KMS-11 (cell line): ENCODE results near the gene ZNF610.

Experiments
- H2AFZ ChIP-seq: fragments of 200-600 bp; sonication (generic); 2 replicates; pipeline ENCODE4 v1.6.1; 2016; ENCODE audit warnings: antibody characterized with exemption, mixed run types, low read depth
- H3K27ac ChIP-seq: fragments of 200-600 bp; sonication (generic); 2 replicates; pipeline ENCODE4 v1.6.1; 2016; ENCODE audit warnings: mild to moderate bottlenecking, mixed run types
- H3K27me3 ChIP-seq: fragments of 200-600 bp; sonication (generic); 2 replicates; pipeline ENCODE4 v1.6.1; 2017; ENCODE audit warnings: mild to moderate bottlenecking, low read depth, mixed run types, moderate library complexity; ENCODE audit not compliant: insufficient read depth
- H3K36me3 ChIP-seq: fragments of 200-600 bp; sonication (generic); 2 replicates; pipeline ENCODE4 v1.6.1; 2017; ENCODE audit warnings: mild to moderate bottlenecking, mixed run types; ENCODE audit not compliant: insufficient read depth
- H3K4me1 ChIP-seq: fragments of 200-600 bp; sonication (generic); 2 replicates; pipeline ENCODE4 v1.6.1; 2016; ENCODE audit warnings: mild to moderate bottlenecking, low read depth, mixed run types; ENCODE audit not compliant: poor library complexity, severe bottlenecking
- H3K4me2 ChIP-seq: fragments of 200-600 bp; sonication (generic); 2 replicates; pipeline ENCODE4 v1.7.0; 2016; ENCODE audit warnings: mild to moderate bottlenecking, mixed run types
- H3K4me3 ChIP-seq: fragments of 200-600 bp; sonication (generic); IDR thresholded peaks from 2 replicates; pipeline ENCODE4 v1.6.1; 2017; ENCODE audit warnings: low read depth, low read length, mixed read lengths; ENCODE audit not compliant: insufficient read depth
- H3K79me2 ChIP-seq: fragments of 200-600 bp; sonication (generic); 2 replicates; pipeline ENCODE4 v1.6.1; 2016; ENCODE audit warnings: low read depth, mixed run types; ENCODE audit not compliant: insufficient read depth
- H3K9ac ChIP-seq: fragments of 200-600 bp; sonication (generic); 2 replicates; pipeline ENCODE4 v1.6.1; 2016; ENCODE audit warnings: mild to moderate bottlenecking, mixed run types
- H4K20me1 ChIP-seq: fragments of 200-600 bp; sonication (generic); 2 replicates; pipeline ENCODE4 v1.6.1; 2016; ENCODE audit warnings: mild to moderate bottlenecking, mixed run types; ENCODE audit not compliant: insufficient read depth
- CTCF ChIP-seq: fragments of 200-600 bp; sonication (generic); conservative IDR thresholded peaks from 2 replicates; pipeline ENCODE4 v1.6.1; 2017; ENCODE audit warnings: low read depth, mild to moderate bottlenecking, antibody characterized with exemption, low read length, moderate library complexity, mixed read lengths

The ZNF610 gene

GRCh38 chr19:52345162-52345561 is 9.1 kb downstream of the ZNF610 start:
- Histone ChIP-seq H3K27me3 (no peaks in the 10 kb centered on the region), H3K4me1 (no peaks in the 10 kb centered on the region), H4K20me1 (no peaks in the 10 kb centered on the region), H3K9ac (no peak overlapping the region), H3K79me2 (no peaks in the 10 kb centered on the region), H3K4me3 (no peak overlapping the region), H2AFZ (no peak overlapping the region), H3K4me2 (no peak overlapping the region), H3K36me3 (no peaks in the 10 kb centered on the region), H3K27ac (no peak overlapping the region)
- TF ChIP-seq CTCF: no peak

- Histone ChIP-seq H2AFZ (no peak overlapping the region), H3K4me2 (no peak overlapping the region), H3K79me2 (no peaks in the 10 kb centered on the region), H4K20me1 (no peaks in the 10 kb centered on the region), H3K4me3 (no peak overlapping the region), H3K27me3 (no peaks in the 10 kb centered on the region), H3K36me3 (no peaks in the 10 kb centered on the region), H3K4me1 (no peaks in the 10 kb centered on the region), H3K27ac (no peak overlapping the region), H3K9ac (no peak overlapping the region)
- peak; percentile 21; the same call in 1 of the 2 replicates for TF ChIP-seq CTCF
Measured at GRCh38 chr19:52351512-52351911, 15.5 kb downstream of the ZNF610 start.

GRCh38 chr19:52366414-52366824 is 30.4 kb downstream of the ZNF610 start:
- no peaks in the 10 kb centered on the region for H3K36me3 ChIP-seq
- no peaks in the 10 kb centered on the region for H3K4me1 ChIP-seq
- H2AFZ ChIP-seq: no peak overlapping the region
- H3K4me3 ChIP-seq: no peak overlapping the region
- no peak for TF ChIP-seq CTCF
- H3K27me3 ChIP-seq: no peaks in the 10 kb centered on the region
- H3K27ac ChIP-seq: no peak overlapping the region
- H3K9ac ChIP-seq: no peak overlapping the region
- H3K79me2 ChIP-seq: no peaks in the 10 kb centered on the region
- no peak overlapping the region for H3K4me2 ChIP-seq
- no peaks in the 10 kb centered on the region for H4K20me1 ChIP-seq

GRCh38 chr19:52369559-52370340 is 33.7 kb downstream of the ZNF610 start, which contains the start of gene ZNF880:
TSS of gene ZNF880 (plus strand) at chr19:52369923. CDS start at chr19:52369966, 43 bp downstream.
- H3K9ac ChIP-seq: no peak within 1 kb of the TSS
- H3K4me1 ChIP-seq: no peaks in the 10 kb centered on the region
- no peak for TF ChIP-seq CTCF
- no peak within 1 kb of the TSS for H3K4me3 ChIP-seq
- no peaks in the 10 kb centered on the region for H3K79me2 ChIP-seq
- no peaks in the 10 kb centered on the region for H4K20me1 ChIP-seq
- H3K4me2 ChIP-seq: no peak within 1 kb of the TSS
- H3K27ac ChIP-seq: no peak within 1 kb of the TSS
- H3K36me3 ChIP-seq: no peaks in the 10 kb centered on the region
- no peak within 1 kb of the TSS for H2AFZ ChIP-seq
- H3K27me3 ChIP-seq: no peaks in the 10 kb centered on the region
